Activated naive CD4-positive, alpha-beta T cell treated with anti-CD3 and anti-CD28 coated beads for 36 hours (primary cell): ENCODE measurements around the gene PRICKLE1. TPM values are rescaled to one million over a fixed set of nuclear protein-coding genes. Genes with fewer than 3 reads are reported as not detected.

Source experiments
- CTCF ChIA-PET: fragments of 350-600 bp; sonication (Branson Sonifier 250); formaldehyde crosslinking; loops from one replicate; lab custom pipeline; 2021; ENCODE audit warnings: antibody characterized with exemption; lab: Charles Lee
- DNase-seq: peaks from one replicate; pipeline ENCODE4 v3.0.0-alpha.2; 2020
- H3K27ac Mint-ChIP-seq: one replicate; pipeline ENCODE4 v1.8.0; 2021; ENCODE audit warnings: mild to moderate bottlenecking, mixed read lengths
- H3K27me3 Mint-ChIP-seq: one replicate; pipeline ENCODE4 v1.8.0; 2021; ENCODE audit warnings: low read depth, mixed read lengths
- H3K36me3 Mint-ChIP-seq: one replicate; pipeline ENCODE4 v1.8.0; 2021; ENCODE audit warnings: low read depth, mixed read lengths
- H3K4me1 Mint-ChIP-seq: one replicate; pipeline ENCODE4 v1.8.0; 2021; ENCODE audit warnings: low read depth, mixed read lengths
- H3K4me3 Mint-ChIP-seq: one replicate; pipeline ENCODE4 v1.8.0; 2021; ENCODE audit warnings: mild to moderate bottlenecking, moderate library complexity, mixed read lengths
- H3K9me3 Mint-ChIP-seq: one replicate; pipeline ENCODE4 v1.8.0; 2021; ENCODE audit warnings: mixed read lengths
- intact Hi-C: fragments of 100-400 bp; cut with micrococcal nuclease; formaldehyde crosslinking; loops from one replicate; pipeline ENCODE4 v1.15.1; 2023
- total RNA-seq, 2 experiments: library from RNA; stranded (reverse); gene quantifications; one replicate each; pipeline ENCODE4 v1.2.3, GENCODE V29; 2021

Gene PRICKLE1
- total RNA-seq, 2 experiments from 2014 or later, result not detected

DNA sequence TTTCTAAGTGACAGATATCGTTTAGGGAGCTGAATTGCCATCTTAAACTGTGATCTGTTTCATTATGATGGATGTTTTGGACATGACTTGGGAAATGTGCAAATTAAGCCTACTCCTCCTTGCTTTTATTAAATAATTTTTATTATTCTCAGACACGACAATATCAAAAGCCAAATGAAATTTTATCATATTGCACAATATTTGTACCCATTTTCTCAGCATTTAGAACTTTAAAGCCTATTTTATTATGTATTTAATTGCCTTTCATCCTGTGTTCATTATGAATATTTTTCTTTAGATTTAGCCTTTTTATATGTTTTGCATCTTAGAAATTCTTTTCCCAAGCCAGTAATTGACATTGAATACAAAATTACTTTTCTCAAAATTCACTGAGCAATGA lies 160.7 kb downstream of the PRICKLE1 start:
- no peaks in the 10 kb centered on the region for H3K9me3 Mint-ChIP-seq
- CTCF ChIA-PET, result no interaction called here
- DNase-seq, result no peak
- H3K4me3 Mint-ChIP-seq, result no peak overlapping the region
- H3K27ac Mint-ChIP-seq, result no peak overlapping the region
- peaks cover 43% of the 10 kb centered on the region for H3K36me3 Mint-ChIP-seq
- intact Hi-C loops, result no loop called here
- no peaks in the 10 kb centered on the region for H3K27me3 Mint-ChIP-seq
- H3K4me1 Mint-ChIP-seq, result peaks cover 6% of the 10 kb centered on the region

DNA sequence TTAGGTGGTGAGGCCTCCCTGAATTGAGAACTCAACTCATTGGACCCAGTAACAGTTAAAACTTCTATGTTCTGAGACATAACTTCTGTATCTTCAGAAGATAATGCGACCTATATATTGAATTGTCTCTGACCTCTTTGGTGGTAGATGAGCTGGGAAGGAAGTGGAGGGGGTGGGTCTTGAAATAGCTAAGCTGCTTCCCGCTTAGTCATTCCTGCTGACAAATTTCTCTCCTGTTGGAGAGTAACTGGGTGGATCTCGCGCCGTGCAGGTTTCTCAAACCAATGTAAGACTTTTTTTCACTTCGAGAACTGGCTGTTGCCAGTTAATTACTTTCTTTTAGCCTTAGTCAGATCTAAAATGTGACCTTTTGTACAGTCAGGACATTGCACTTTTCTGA lies 162.8 kb downstream of the PRICKLE1 start:
- DNase-seq, result peak; percentile 12
- intact Hi-C loops, result no loop called here
- no peak overlapping the region for H3K27ac Mint-ChIP-seq
- no peaks in the 10 kb centered on the region for H3K27me3 Mint-ChIP-seq
- CTCF ChIA-PET, result no interaction called here
- no peak overlapping the region for H3K4me3 Mint-ChIP-seq
- no peaks in the 10 kb centered on the region for H3K9me3 Mint-ChIP-seq
- peaks cover 8% of the 10 kb centered on the region for H3K4me1 Mint-ChIP-seq
- peaks cover 30% of the 10 kb centered on the region for H3K36me3 Mint-ChIP-seq

DNA sequence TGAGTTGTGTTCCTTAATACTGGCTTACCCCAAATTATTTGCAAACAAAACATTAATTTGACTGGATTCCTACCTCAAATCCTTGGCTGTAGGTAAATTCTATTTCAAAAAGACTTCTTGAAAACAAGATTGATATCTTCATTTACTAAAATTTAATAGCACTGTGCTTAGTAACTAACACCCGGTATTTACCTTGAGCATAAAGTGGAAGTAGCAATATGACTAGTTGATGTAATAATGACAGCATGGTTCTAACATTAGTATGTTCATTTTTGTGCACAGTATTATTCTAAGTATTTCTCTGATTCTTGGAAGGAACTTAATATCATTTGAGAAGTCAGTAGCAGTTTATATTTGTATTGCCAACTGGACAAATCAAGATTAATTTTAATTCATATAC lies 166.8 kb downstream of the PRICKLE1 start:
- Mint-ChIP-seq H3K36me3 (peaks cover 17% of the 10 kb centered on the region), H3K27me3 (no peaks in the 10 kb centered on the region), H3K27ac (no peak overlapping the region), H3K4me3 (no peak overlapping the region), H3K9me3 (no peaks in the 10 kb centered on the region), H3K4me1 (peaks cover 20% of the 10 kb centered on the region)
- CTCF ChIA-PET, result no interaction called here
- DNase-seq, result no peak
- intact Hi-C loops, result no loop called here

DNA sequence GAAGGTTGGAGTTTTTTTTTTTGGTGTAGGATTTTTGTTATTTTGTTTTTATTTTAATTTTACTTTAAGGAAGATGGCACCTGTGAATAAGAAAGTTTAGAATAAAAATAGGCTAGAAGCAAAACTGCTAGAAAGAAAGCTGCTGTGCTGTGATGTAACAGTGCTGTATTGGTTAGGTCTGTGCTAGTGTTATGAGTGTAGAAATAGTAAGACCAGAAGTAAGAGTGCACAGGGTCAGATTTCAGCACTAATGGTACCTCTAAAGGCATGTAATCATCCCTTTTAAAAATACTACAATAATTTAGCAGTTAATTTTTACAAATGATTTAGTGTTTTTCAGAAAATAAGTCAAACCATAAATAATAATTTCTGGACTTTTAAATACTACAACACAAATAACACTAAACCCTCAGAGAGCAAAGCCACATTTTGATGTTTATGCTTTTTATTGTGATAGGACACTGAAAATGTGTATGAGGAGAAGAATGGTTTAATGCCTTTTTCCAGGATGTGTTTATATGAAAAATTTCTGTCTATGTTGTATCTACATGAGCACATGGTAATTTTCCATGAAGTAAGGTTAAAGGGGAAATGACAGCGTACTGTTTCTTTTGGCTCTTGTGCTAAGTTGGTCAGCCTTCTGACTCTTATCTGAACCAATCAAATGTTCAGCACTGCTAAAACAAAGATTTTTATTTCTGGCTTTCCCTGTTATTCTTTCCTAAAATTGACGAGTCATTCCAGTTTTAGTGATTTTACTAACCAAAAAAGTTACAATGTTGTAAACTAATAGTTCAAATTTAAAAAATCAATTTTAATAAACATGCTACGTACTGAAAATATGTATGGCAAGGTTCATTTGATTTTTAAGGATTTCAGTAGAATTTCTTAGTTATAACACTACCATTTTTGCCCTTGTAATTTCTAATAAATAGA lies 167.4 kb downstream of the PRICKLE1 start:
- intact Hi-C loops, result no loop called here
- Mint-ChIP-seq H3K4me3 (no peak overlapping the region), H3K36me3 (peaks cover 12% of the 10 kb centered on the region), H3K4me1 (peaks cover 22% of the 10 kb centered on the region), H3K27ac (no peak overlapping the region), H3K27me3 (no peaks in the 10 kb centered on the region), H3K9me3 (no peaks in the 10 kb centered on the region)
- no peak for DNase-seq
- CTCF ChIA-PET, result no interaction called here

DNA sequence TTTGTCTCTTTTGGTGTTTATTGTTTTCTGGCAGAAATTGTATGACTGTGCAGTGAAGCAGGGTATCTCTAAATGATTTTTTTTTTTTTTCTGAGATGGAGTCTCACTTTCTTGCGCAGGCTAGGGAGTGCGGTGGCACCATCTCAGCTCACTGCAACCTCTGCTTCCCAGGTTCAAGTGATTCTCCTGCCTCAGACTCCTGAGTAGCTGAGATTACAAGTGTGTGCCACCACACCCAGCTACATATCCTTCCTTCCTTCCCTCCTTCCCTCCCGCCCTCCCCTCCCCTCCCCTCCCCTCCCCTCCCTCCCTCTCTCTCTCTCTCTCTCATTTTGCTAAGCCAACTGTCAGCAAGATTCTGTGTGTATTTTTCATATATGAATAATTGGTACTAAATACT lies 169.2 kb downstream of the PRICKLE1 start:
- Mint-ChIP-seq H3K4me3 (no peak overlapping the region), H3K27ac (no peak overlapping the region), H3K4me1 (peaks cover 25% of the 10 kb centered on the region), H3K27me3 (no peaks in the 10 kb centered on the region), H3K9me3 (no peaks in the 10 kb centered on the region), H3K36me3 (peaks cover 13% of the 10 kb centered on the region)
- CTCF ChIA-PET, result no interaction called here
- DNase-seq, result no peak
- intact Hi-C loops, result no loop called here

DNA sequence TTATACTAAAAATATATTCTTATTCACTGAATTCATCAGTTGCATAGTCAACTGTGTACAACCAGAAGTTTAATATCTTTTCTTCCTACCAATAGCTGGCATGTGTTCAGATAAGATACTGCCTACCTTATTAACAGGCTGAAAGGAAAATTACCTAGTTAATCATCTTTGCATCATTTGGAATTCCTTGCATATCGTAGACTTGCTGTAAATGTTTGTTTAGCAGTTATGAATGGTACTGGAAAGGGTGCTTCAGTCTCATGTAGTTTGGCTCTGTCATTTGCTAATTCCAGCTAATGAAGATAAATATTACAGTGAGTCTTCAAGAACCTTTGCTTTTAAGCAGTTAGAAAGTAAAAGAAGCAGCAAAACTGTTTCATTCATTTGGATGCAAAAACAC lies 179.2 kb downstream of the PRICKLE1 start:
- intact Hi-C loops, result no loop called here
- peaks cover 28% of the 10 kb centered on the region for H3K36me3 Mint-ChIP-seq
- CTCF ChIA-PET, result no interaction called here
- H3K27ac Mint-ChIP-seq, result no peak overlapping the region
- H3K4me1 Mint-ChIP-seq, result peaks cover 2% of the 10 kb centered on the region
- no peaks in the 10 kb centered on the region for H3K9me3 Mint-ChIP-seq
- no peaks in the 10 kb centered on the region for H3K27me3 Mint-ChIP-seq
- H3K4me3 Mint-ChIP-seq, result no peak overlapping the region
- no peak for DNase-seq

DNA sequence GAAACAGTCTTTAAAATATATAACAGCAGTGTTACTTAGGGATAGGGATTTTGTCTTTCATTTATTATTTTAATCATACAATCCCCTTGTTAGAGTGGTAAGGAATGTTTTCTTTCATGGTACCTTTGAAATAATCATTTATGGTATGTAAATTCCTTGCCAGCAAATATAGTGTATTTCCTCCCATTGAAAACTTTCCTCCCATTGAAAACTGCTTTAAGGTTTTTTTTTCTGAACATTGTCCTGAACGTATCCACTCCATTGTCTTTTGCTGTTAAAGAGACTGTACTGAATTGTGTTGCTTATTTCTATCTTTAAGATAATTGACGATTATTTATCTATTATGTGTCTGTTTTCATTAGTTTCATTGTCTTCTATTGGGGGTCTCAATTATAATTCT lies 180.1 kb downstream of the PRICKLE1 start:
- Mint-ChIP-seq H3K9me3 (no peaks in the 10 kb centered on the region), H3K27ac (no peak overlapping the region), H3K27me3 (no peaks in the 10 kb centered on the region), H3K4me3 (no peak overlapping the region), H3K36me3 (peaks cover 30% of the 10 kb centered on the region), H3K4me1 (peaks cover 5% of the 10 kb centered on the region)
- CTCF ChIA-PET, result no interaction called here
- intact Hi-C loops, result no loop called here
- DNase-seq, result no peak

DNA sequence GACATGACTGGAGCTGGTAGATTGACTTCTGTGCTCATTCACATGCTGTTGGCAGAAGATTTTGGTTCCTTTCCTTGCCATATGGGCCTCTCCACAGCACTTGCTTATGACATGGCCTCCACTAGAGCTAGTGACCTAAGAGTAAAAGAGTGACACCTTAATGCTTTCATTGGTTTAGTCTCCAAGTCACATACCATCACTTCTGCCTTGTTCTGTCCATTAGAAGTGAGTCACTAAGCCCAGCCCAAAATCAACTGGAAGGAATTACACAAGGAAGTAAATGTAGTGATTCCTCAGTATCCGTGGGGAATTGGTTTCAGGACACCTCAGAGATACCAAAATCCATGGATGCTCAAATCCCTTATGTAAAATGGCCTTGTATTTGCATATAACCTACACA lies 182.2 kb downstream of the PRICKLE1 start:
- peaks cover 5% of the 10 kb centered on the region for H3K4me1 Mint-ChIP-seq
- peaks cover 17% of the 10 kb centered on the region for H3K36me3 Mint-ChIP-seq
- CTCF ChIA-PET, result interaction anchor here (0.7 kb wide), 1 partner anchor 33 kb away, joined by 3 read pairs; no protein-coding TSS in a partner anchor
- no peak overlapping the region for H3K4me3 Mint-ChIP-seq
- no peak overlapping the region for H3K27ac Mint-ChIP-seq
- intact Hi-C loops, result no loop called here
- DNase-seq, result no peak
- no peaks in the 10 kb centered on the region for H3K9me3 Mint-ChIP-seq
- no peaks in the 10 kb centered on the region for H3K27me3 Mint-ChIP-seq
